Activated naive CD4-positive, alpha-beta T cell (primary cell): ENCODE results near the gene SCRN2.
A peak's percentile ranks its signal among the peaks of the same experiment; 100 is the strongest.

Source experiments
- DNase-seq, 4 experiments: peaks; one replicate each; lab custom pipeline; 2025; lab: John Stamatoyannopoulos, UW

SCRN2 gene

DNA sequence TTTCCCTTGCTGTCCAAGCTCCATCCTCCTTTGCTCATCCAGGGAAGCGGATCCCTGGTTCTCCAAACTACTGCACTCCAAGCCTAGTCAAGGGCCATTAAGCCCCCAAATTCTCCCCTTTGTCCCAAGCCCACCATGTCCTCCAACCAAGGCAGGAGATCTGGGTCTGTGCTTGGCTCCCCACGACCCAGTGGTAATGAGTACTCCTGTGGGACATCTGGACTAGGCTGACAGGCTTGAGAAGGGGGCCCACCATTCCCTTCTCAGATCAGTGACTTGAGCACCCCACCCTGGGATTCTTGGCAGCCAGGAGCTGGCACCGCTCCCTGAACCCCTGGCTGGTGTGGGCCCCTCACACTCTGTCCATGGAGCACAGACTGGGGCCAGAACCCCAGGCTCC lies 36.6 kb downstream of the SCRN2 start:
- DNase-seq, result no peak

DNA sequence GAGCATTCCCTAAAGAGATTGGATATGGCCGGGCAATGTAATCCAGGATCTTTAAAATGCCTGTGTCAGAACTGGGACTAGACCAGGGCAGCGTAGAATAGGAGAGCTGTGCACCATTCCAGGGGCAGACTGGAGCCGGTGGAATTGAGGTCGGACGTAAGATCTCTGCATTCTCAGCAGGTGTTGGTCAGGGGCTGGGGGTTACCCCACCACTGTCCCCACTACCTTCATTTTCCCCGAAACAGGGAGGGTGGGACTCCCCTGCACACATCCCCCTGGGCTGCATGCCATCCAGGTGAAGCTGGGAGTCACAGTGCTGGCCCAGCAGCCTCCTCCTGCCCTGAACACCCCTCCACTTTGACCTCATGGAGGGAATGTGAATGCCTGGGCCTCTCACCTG lies 37.3 kb downstream of the SCRN2 start:
- DNase-seq, result no peak

DNA sequence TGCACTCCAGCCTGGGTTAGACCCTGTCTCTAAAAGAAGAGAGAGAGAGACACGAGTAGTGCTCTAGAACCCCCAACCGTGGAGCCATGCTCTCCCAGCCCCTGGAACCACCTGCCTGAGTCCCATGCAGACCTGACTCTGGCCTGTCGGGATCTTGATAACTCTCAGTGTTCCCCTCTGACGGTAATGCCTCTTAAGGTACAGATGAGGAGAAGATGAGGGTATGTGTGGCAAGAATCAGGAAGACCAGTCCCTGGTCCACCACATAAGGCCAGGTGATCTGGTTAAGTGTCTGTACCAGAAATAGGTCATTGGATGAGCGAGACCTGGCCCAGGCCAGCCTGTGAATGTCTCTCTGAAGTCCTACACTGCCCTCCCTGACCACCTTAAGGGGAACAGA lies 37.9 kb downstream of the SCRN2 start:
- DNase-seq, result no peak

DNA sequence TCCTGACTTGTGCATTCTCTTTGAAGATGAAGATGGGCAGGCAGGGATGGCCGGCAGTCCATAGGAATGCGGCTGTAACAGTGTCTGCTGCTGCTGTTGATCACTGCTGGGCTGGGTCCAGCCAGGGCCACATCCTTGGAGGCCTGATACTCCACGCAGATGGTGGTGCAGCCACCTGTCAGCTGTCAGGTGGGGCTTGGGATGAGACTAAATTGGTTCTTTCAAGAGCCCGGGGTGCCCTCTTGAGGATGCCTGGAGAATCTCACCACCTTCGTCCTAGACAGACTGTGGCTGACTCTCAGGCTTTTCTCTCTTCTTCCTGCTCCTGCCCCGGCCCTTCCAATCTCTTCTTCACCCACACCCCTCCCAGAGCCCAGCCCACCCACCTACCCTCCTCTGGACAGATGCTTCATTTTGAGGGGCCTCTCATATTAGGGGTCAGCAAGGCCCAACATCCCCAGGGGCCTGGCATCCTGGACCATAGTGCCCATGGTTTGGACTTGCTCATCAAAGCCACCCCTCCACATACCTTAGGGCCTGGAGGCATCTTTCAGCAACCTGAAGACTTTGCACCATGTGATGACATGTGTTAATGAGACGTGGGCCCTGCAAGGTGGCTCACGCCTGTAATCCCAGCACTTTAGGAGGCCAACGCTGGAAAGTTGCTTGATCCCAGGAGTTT lies 38.6 kb downstream of the SCRN2 start:
- peak in 1 of 4 experiments; percentile 16 for DNase-seq

DNA sequence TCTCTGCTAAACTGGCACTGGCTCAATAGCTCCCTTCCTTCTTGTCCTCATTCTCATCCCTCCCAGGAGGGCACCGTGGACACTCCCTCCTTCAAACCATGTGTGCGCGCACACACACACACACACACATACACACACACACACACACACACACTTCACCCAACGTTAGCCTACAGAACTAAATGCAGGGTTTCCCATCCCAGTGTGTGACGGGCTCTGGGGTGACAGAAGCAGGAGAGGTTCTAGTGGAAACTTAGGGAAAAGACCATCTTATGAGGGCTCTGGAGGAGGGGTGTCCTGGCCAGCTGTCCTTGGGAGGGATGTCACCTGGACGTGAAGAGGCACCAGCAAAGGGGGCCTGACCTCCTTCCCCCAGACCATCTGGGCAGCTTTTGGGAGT lies 39.2 kb downstream of the SCRN2 start:
- DNase-seq, result no peak

DNA sequence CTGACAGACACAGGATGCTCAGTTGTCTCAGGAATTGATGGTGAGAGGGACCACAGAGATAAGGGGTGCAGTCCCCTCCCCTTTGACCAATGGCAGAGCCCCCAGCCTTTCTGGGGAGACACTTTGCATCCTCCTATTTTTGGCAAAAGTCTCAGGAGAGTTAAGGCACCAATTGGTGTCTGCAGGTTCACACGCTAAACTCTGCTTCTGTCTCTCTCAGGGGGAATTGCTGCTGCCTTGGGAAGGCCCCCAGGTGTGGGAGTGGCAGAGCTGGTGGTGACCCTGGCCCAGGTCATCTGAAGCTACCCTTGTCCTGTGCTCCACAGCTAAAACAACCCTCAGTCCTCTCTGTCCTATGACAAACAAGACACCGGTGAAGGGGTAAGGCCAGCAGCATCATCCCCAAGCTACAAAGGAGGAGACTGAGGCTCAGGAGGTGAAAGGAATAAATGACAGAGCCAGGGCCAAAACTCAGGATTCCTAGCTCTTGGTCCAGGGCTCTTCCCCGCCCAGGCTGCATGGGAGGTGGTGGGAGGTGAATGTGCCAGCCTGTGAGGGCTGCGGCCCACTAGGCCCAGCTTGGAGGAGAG lies 39.8 kb downstream of the SCRN2 start:
- no peak for DNase-seq

DNA sequence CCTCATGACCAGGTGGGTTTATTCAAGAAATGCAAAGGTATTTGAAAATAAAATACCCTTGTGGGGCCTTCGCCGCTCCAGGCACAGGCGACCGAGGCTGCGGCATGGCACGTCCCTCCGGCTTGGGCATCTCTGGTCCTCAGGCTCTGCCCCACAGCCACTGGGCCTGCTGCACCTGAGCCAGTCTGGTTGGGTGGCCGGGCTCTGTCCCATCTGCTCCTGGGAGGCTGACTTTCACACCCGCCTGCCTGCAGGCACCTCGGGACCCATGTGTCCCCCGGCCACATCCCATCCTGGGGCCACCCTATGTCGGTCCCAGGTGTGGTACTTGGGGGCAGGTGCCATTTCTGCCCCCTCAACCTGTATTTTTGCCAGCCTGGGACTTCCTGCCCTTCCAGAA lies 40.4 kb downstream of the SCRN2 start:
- no peak for DNase-seq

DNA sequence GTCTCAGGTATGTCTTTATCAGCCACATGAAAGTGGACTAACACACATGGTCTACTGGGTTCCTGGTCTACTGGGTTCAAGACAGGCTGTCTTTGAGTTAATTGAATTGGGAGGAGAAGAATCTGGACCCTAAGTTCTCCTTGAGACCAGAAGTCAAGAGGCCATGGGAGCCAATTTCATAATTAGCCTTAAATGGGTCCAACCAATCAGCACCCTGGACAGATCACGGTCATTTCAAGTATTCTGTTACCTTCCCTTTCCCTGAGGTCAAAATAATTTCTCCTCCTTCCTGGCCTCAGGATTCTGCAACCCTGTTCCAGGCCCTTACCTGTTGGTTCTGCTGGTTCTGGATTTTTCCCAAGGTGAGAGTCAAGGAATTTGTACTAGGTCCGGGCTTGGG lies 43.3 kb downstream of the SCRN2 start:
- no peak for DNase-seq

DNA sequence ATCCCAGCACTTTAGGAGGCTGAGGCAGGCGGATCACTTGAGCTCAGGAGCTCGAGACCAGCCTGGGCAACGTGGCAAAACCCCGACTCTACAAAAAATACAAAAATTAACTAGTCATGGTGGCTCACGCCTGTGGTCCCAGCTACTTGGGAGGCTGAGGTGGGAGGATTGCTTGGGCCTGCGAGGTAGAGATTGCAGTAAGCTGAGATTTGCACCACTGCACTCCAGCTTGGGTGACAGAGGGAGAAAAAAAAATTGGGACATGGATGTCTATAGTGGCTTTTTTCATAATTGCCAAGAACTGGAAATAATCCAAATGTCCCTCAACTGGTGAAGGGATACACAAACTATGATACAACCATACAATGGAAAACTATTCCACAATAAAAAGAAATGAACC lies 48.1 kb downstream of the SCRN2 start:
- DNase-seq, result no peak

DNA sequence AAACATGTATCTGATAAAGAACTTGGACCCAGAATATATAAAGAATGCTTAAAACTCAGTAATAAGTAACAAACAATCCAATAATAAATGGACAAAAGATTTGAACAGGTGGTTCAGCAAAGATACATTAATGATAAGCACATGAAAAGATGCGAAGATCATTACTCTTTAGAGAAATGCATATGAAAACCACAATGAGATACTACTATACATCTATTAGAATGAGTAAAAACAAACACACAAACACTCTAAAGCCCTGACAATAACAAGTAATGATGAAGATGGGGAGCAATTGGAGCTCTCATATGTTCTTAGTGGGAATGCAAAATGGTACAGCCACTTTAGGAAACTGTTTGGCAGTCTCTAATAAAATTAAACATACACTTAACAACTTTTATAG lies 48.6 kb downstream of the SCRN2 start:
- no peak for DNase-seq

DNA sequence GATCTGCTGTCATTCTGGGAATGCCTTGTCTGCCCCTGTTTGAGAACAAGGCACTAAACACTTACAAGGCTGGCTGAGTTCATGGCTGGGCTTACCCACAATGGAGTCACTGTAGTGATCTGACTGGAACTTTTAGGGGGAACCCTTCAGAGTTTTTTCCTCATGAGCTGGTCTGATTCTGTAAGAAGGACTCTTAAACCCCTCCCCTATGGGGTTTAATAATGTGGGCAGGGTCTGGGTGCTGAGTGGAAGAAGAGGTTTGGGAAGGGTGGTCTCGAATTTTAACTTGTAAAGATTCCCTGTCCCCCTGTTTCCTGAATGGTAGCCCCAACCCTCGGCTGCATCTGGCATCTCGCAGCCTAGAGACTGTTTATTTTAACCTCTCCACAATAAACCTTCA lies 50.0 kb downstream of the SCRN2 start:
- DNase-seq, result no peak

DNA sequence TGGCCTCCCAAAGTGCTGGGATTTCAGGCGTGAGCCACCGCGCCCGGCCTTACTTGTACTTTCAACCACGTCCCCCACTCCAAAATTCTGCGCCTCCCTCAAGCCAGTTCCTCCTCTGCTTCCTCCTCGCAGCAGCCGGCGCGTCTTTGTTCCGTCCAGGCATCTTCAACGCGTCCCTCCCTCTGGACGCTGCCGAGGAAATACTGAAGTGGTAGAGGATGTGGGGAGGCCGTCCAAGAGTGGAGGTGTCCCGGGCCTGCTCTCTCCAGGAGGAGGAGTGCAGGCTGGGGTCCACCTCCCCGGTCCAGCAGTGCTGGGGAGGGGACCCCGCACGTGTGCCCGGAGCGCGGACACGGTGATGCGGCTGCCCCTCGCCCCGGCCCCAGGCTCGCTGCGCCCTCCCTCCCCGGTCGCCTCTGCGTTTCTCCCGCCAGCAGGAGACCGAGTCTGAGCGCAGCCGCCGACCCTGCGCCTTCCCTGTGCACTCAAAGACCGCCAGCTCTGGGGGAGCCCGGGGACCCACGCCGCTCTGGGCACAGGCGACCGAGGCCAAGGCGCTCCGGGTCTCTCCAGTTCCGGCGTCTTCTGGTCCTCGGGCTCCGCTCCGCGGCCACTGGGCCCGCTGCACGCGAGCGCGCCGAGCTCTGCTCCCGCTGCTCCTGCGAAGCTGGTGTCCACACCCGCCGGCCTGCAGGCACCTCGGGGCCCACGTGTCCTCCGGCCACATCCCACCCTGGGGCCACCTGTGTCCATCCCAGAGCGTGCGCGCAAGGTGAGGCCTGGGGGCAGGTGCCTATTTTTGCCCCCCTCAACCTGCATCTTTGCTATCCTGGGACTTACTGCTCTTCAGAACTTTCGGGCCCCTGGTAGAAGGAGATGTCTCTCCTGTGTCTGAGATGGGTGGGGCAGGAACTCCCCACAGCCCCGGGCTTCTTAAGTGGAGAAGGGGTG lies 51.2 kb downstream of the SCRN2 start:
- DNase-seq, result peak in 1 of 4 experiments; percentile 14
